ENCODE results near the gene ZBTB7C. TPM values are rescaled to one million over a fixed set of nuclear protein-coding genes. Genes with fewer than 3 reads are reported as not detected.

The ZBTB7C gene
- total RNA-seq, 2 donors from 2014 or later, result not detected

DNA sequence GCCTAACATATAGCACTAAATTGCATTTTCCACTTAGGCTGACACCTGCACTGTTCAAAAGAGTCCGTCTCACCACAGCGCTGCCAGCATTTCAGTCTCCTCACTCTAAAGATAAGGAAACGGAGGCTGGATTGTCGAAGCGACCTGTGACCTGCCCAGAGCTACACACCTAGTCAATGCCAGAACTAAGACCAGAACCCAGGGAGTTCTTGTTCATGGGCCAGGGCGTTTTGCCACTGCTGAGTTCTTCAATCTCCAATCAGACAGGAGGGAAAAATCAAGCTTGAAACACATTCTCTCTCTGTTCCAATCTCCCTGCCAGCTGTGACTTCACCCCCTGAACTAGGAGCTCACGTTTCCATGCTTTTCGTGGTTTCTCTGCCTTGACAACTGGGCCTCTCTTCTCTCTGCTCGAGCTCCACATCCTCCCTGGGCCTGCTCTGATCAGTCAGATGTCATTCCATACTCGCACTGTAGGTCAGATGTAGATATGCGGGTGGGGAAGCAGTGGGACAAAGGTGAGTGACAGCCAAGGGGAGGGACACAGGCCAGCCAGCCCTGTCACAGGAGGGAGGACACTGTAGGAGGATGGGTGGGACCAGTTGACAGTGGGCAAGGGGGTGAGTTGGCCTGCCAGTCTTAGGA, 257.6 kb downstream of the ZBTB7C start:
- Mint-ChIP-seq H3K4me1 (ENCODE audit: low read depth in 2 of 2) (peaks cover 0 to 4% of the 10 kb centered on the region in 2 donors), H3K36me3 (no peaks in the 10 kb centered on the region), H3K4me3 (no peak overlapping the region), H3K27ac (no peak overlapping the region), H3K9me3 (no peaks in the 10 kb centered on the region), H3K27me3 (peaks cover 13 to 17% of the 10 kb centered on the region in 2 donors)
- no peak for DNase-seq (ENCODE audit: low spot score)
- ATAC-seq, result peak in 1 of 2 donors; percentile 29

DNA sequence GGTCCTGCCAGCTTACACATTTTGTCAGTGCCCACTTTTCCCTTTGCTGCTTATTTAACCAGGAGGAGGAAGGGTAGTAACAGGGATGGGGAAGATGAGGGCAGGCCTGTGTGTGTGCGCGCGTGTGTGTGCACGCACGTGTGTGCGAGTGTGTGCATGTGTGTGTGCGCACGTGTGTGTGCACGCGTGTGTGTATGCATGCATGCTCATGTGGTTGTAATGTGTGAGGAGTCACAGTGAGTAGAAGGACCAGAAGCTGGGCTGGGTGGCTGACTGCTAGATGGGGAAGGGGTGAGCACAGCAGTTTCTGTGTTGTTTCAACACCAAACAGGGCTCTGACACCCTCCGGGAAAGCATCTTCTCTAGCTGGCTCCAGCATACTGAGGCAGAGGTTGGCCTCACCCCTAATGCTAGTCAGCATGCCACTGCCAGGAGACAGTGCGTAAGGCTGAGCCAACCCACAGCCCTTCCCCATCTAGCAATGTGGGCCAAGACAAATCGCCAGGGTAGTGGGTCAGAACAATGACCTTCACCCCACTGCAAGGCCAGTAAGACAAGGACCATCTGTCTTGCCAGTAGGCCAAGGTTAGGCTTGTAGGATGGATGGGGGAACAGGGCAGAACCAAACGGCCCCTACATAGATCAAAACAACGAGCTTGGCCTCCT, 260.0 kb downstream of the ZBTB7C start:
- Mint-ChIP-seq H3K27me3 (peaks cover 9 to 11% of the 10 kb centered on the region in 2 donors), H3K4me3 (no peak overlapping the region), H3K9me3 (no peaks in the 10 kb centered on the region), H3K36me3 (no peaks in the 10 kb centered on the region), H3K27ac (no peak overlapping the region), H3K4me1 (ENCODE audit: low read depth in 2 of 2) (no peaks in the 10 kb centered on the region)
- DNase-seq (ENCODE audit: low spot score) (no peak), ATAC-seq (no peak)

GRCh38 chr18:48142994-48143393, 266.2 kb downstream of the ZBTB7C start:
- Mint-ChIP-seq H3K4me3 (no peak overlapping the region), H3K4me1 (ENCODE audit: low read depth in 2 of 2) (no peaks in the 10 kb centered on the region), H3K9me3 (no peaks in the 10 kb centered on the region), H3K27ac (no peak overlapping the region), H3K27me3 (peaks cover 17 to 19% of the 10 kb centered on the region in 2 donors), H3K36me3 (no peaks in the 10 kb centered on the region)
- no peak for DNase-seq (ENCODE audit: low spot score)
- ATAC-seq, result no peak

DNA sequence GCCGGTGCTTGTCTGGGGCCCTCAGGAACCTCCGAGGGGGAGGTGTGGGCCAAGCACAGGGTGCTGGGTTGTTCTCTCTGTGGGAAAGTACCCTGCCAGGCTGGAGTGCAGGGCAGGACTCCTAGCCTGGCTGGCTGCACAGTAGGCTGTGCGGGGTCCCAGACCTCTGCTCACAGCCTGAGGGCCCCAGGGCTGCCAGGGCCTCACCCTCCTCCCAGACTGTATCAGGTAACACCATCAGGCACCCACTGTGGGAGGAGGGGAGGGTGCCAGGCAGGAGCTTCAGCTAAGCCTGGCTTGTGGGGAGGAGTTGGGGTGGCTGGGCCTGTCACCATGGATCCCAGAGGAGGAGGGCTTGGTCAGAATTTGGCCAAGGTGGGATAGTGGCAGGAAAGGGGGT, 266.8 kb downstream of the ZBTB7C start:
- Mint-ChIP-seq H3K27me3 (peaks cover 24 to 26% of the 10 kb centered on the region in 2 donors), H3K36me3 (no peaks in the 10 kb centered on the region), H3K4me1 (ENCODE audit: low read depth in 2 of 2) (no peaks in the 10 kb centered on the region)

GRCh38 chr18:48140731-48141130, 268.5 kb downstream of the ZBTB7C start:
- Mint-ChIP-seq H3K4me1 (ENCODE audit: low read depth in 2 of 2) (no peaks in the 10 kb centered on the region), H3K27me3 (peaks cover 28 to 29% of the 10 kb centered on the region in 2 donors)

More for the DNA sequence above, 266.8 kb downstream of the ZBTB7C start:
- DNase-seq (ENCODE audit: low spot score) (peak; percentile 49), ATAC-seq (peak; percentile 16 to 18)
- Mint-ChIP-seq H3K9me3 (no peaks in the 10 kb centered on the region), H3K27ac (no peak overlapping the region), H3K4me3 (no peak overlapping the region)

DNA sequence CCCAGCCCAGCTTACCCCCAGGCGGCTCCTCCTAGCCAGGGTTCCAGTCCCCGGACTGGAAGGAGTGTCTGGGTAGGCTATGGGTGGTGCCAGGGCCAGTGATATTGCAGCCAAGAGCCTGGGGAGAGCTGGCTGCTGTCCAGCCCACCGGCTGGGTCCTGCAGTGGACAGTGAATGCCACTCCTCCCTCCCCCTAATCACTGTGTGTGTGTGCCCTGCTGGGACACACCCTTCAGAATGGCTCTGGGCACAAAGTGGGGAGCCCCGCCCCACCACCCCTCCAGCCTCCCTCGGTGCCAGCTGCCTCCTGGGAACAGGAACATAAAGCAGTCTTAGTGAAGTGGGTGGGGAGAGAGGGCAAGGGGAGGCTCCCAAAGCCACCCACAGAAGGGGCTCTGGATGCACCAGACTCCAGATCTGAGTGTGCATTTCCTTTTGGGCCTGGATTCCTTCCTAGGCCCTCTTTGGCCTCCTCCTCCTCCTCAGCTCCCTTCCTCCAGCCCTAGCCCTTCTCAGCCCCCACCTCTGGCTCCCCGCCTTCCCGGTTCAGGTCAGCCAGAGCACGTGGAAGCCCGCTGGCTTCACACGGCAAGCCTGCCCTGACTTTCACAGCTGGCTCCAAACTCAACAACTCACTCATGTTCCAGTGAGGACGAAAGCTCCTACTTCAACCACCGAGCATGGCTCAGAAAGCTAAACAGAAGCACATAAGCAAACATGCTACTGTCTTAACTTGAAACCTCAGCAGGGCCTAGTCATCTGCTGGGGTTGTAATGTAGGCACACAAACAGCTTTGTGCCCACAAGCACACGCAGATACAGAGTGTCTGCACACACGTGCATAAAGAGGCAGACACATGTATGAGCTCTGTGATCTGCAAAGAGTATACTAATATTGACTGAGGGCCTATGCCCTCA, 269.5 kb downstream of the ZBTB7C start:
- H3K36me3 Mint-ChIP-seq, result no peaks in the 10 kb centered on the region
- H3K27ac Mint-ChIP-seq, result no peak overlapping the region
- H3K4me1 Mint-ChIP-seq (ENCODE audit: low read depth in 2 of 2), result no peaks in the 10 kb centered on the region
- H3K4me3 Mint-ChIP-seq, result no peak overlapping the region
- DNase-seq (ENCODE audit: low spot score), result peak; percentile 0
- H3K27me3 Mint-ChIP-seq, result peaks cover 35 to 38% of the 10 kb centered on the region in 2 donors
- no peaks in the 10 kb centered on the region for H3K9me3 Mint-ChIP-seq
- peak in 1 of 2 donors; percentile 13 for ATAC-seq

More at GRCh38 chr18:48140731-48141130, 268.5 kb downstream of the ZBTB7C start:
- no peak for DNase-seq (ENCODE audit: low spot score)
- Mint-ChIP-seq H3K9me3 (no peaks in the 10 kb centered on the region), H3K36me3 (no peaks in the 10 kb centered on the region), H3K27ac (no peak overlapping the region), H3K4me3 (no peak overlapping the region)
- no peak for ATAC-seq

DNA sequence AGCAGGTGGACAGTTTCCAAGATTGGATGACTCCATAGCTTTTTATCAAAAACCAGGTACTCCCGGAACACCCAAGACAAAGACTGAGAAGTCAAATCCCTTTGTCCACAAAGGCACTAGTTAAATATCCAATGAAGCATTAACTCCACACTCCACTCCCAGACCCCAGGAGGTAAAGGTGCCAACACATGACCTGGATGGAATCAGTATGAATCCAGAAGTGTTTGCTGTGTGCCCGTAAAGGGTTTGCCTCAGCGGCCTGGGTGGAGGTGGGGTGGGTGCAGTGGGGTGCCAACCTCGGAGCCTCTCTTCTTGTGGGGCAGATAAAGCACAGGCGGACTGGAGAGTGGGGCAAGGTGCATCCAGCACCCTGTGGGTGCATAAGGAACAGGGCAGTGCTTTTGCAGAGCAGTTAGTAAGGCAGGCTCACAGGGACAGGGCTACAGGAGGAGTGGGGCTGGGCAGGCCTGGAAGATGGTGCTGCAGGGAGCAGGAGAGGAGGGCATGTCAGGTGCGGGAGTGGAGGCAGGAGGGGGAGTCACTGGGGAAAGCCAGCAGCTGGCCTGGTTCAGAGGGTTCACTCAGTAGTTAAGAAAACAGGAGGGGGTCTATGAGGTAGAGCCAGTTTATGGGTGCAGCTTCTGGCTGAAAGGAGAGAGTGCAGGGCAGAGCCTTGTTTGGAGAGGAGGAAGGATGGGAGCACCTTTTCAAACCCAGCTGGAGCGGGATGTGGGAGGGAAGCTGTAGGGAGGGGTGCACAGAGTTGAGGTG, 270.3 kb downstream of the ZBTB7C start:
- no peaks in the 10 kb centered on the region for H3K4me1 Mint-ChIP-seq (ENCODE audit: low read depth in 2 of 2)
- H3K36me3 Mint-ChIP-seq, result no peaks in the 10 kb centered on the region
- H3K9me3 Mint-ChIP-seq, result no peaks in the 10 kb centered on the region
- H3K27ac Mint-ChIP-seq, result no peak overlapping the region
- H3K27me3 Mint-ChIP-seq, result peaks cover 38 to 46% of the 10 kb centered on the region in 2 donors
- no peak overlapping the region for H3K4me3 Mint-ChIP-seq
- ATAC-seq, result peak in 1 of 2 donors; percentile 8
- DNase-seq (ENCODE audit: low spot score), result peak; percentile 29

DNA sequence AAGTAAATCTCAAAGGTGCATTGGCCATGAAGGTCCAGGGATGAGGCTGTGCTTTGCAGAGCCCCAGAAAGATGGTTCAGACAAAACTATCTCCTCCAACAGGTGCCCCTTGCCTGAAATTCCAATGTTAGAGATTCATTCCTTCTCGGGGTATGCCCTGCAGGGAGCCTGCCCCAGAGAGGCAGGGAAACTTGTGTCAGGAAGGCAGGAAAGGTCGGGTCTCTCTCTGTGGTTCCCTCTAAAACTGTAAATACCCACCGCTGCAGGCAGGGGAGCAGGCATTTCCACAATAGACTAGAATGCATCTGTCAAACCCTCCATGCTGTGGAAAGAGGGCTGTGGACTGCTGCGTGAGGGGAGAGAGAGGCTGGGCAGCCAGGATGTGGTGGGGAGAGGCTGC, 271.0 kb downstream of the ZBTB7C start:
- Mint-ChIP-seq H3K4me1 (ENCODE audit: low read depth in 2 of 2) (no peaks in the 10 kb centered on the region), H3K27me3 (peaks cover 43 to 52% of the 10 kb centered on the region in 2 donors), H3K36me3 (no peaks in the 10 kb centered on the region), H3K27ac (no peak overlapping the region), H3K9me3 (no peaks in the 10 kb centered on the region), H3K4me3 (no peak overlapping the region)
- ATAC-seq, result no peak
- DNase-seq (ENCODE audit: low spot score), result no peak

DNA sequence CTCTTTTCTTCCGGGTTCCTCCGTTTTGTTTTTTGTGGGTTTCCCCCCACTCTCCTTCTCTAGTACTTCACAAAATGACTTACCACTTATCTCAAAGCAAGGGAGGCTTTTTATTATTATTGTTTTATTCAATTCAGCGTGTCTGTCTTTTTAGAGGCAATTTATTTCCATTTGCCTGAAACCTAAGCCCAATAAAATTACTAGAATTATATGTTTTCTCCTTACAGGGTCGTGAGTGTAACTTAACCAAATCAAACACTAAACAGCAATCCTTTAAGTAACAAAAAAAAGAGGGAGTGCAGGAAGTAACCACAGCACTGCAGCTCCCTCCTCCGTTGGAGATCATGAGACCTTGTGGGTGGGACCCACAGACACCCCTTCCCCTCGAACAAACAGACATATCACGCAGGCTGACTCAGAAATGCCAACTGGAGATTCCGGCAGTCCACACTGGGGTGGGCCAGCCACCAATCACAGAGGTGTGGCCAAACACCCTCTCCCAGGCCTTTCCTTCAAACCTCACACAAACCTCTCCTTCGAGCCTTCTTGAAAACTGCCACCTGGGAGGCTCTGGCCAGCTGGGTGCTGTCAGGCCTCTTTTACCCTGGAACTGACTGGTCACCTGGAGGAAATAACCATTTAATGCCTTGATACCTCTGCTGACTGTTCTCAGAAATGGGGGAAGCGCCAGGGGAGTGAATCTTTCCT, 271.7 kb downstream of the ZBTB7C start:
- no peaks in the 10 kb centered on the region for H3K4me1 Mint-ChIP-seq (ENCODE audit: low read depth in 2 of 2)
- H3K9me3 Mint-ChIP-seq, result no peaks in the 10 kb centered on the region
- ATAC-seq (no peak), DNase-seq (ENCODE audit: low spot score) (peak; percentile 31)
- no peak overlapping the region for H3K4me3 Mint-ChIP-seq
- H3K36me3 Mint-ChIP-seq, result no peaks in the 10 kb centered on the region
- no peak overlapping the region for H3K27ac Mint-ChIP-seq
- H3K27me3 Mint-ChIP-seq, result peaks cover 42 to 59% of the 10 kb centered on the region in 2 donors

GRCh38 chr18:48136827-48137373, 272.3 kb downstream of the ZBTB7C start:
- no peak overlapping the region for H3K27ac Mint-ChIP-seq
- no peaks in the 10 kb centered on the region for H3K4me1 Mint-ChIP-seq (ENCODE audit: low read depth in 2 of 2)
- no peaks in the 10 kb centered on the region for H3K9me3 Mint-ChIP-seq
- peak; percentile 40 for DNase-seq (ENCODE audit: low spot score)
- H3K4me3 Mint-ChIP-seq, result no peak overlapping the region
- peaks cover 45 to 64% of the 10 kb centered on the region in 2 donors for H3K27me3 Mint-ChIP-seq
- no peaks in the 10 kb centered on the region for H3K36me3 Mint-ChIP-seq
- ATAC-seq, result no peak

GRCh38 chr18:48136051-48136826, 272.9 kb downstream of the ZBTB7C start:
- H3K27me3 Mint-ChIP-seq, result peaks cover 45 to 61% of the 10 kb centered on the region in 2 donors
- ATAC-seq (no peak), DNase-seq (ENCODE audit: low spot score) (peak; percentile 18)
- no peak overlapping the region for H3K4me3 Mint-ChIP-seq
- no peaks in the 10 kb centered on the region for H3K9me3 Mint-ChIP-seq
- no peak overlapping the region for H3K27ac Mint-ChIP-seq
- H3K4me1 Mint-ChIP-seq (ENCODE audit: low read depth in 2 of 2), result no peaks in the 10 kb centered on the region
- H3K36me3 Mint-ChIP-seq, result no peaks in the 10 kb centered on the region

GRCh38 chr18:48135436-48135966, 273.7 kb downstream of the ZBTB7C start:
- Mint-ChIP-seq H3K36me3 (no peaks in the 10 kb centered on the region), H3K9me3 (no peaks in the 10 kb centered on the region), H3K4me3 (no peak overlapping the region), H3K4me1 (ENCODE audit: low read depth in 2 of 2) (no peaks in the 10 kb centered on the region), H3K27ac (no peak overlapping the region), H3K27me3 (peaks cover 45 to 56% of the 10 kb centered on the region in 2 donors)
- DNase-seq (ENCODE audit: low spot score) (peak; percentile 39), ATAC-seq (no peak)

Measured in natural killer cell treated with Interleukin-12 subunit alpha and Interleukin-12 subunit beta and Interleukin-15 and Interleukin-18, amount 100 ng/mL, for 72 hours (primary cell).